Common myeloid progenitor, CD34-positive (primary cell): Measurements from ENCODE around the gene PLEKHJ1.

Experiments
- CTCF ChIA-PET: fragments of 350-600 bp; sonication (Branson Sonifier 250); formaldehyde crosslinking; loops from one replicate; lab custom pipeline; 2021; ENCODE audit warnings: antibody characterized with exemption; lab: Charles Lee
- POLR2A ChIA-PET: fragments of 350-600 bp; sonication (Branson Sonifier 250); formaldehyde crosslinking; loops from one replicate; lab custom pipeline; 2021; ENCODE audit warnings: antibody characterized with exemption; lab: Charles Lee
- DNase-seq, 3 donors: peaks; one replicate each; pipeline versions ENCODE4 v3.0.0 to v3.0.0-alpha.2; 2013
- H3K27ac ChIP-seq, 2 experiments: 1 replicate in 1 of 2; 2 replicates in 1 of 2; pipeline ENCODE4 v1.7.0; 2013; ENCODE audit warnings: inconsistent platforms in 2 of 2, low read length in 2 of 2, mild to moderate bottlenecking in 2 of 2, low read depth in 1 of 2, moderate library complexity in 1 of 2; ENCODE audit not compliant: severe bottlenecking in 2 of 2, insufficient read depth in 1 of 2, poor library complexity in 1 of 2
- H3K27me3 ChIP-seq, 5 experiments: replicated peaks in 2 of 5; 1 replicate in 3 of 5; 2 replicates in 2 of 5; pipeline versions ENCODE4 v1.6.1 to v1.7.0; 2013; ENCODE audit warnings: low read length in 4 of 5, mild to moderate bottlenecking in 2 of 5, moderate library complexity in 2 of 5, inconsistent platforms in 1 of 5; ENCODE audit not compliant: insufficient read depth in 5 of 5, control insufficient read depth in 4 of 5
- H3K36me3 ChIP-seq, 4 experiments: 1 replicate in 2 of 4; 2 replicates in 2 of 4; pipeline versions ENCODE4 v1.6.1 to v1.7.0; 2013; ENCODE audit warnings: low read length in 3 of 4, control low read depth in 1 of 4, mild to moderate bottlenecking in 1 of 4; ENCODE audit not compliant: control insufficient read depth in 4 of 4, insufficient read depth in 4 of 4
- H3K4me1 ChIP-seq, 4 experiments: 1 replicate in 3 of 4; 2 replicates in 1 of 4; pipeline versions ENCODE4 v1.6.1 to v1.7.1; 2013; ENCODE audit warnings: low read length in 3 of 4, mild to moderate bottlenecking in 3 of 4, control low read depth in 1 of 4, inconsistent platforms in 1 of 4, moderate library complexity in 1 of 4; ENCODE audit not compliant: control insufficient read depth in 4 of 4, insufficient read depth in 4 of 4; ENCODE audit errors: control extremely low read depth in 1 of 4
- H3K4me3 ChIP-seq, 7 experiments: 1 replicate in 4 of 7; 2 replicates in 3 of 7; pipeline versions ENCODE4 v1.5.1 to v1.7.0; 2013; ENCODE audit warnings: mild to moderate bottlenecking in 7 of 7, low read length in 6 of 7, moderate library complexity in 6 of 7, inconsistent platforms in 2 of 7, low read depth in 2 of 7, control low read depth in 1 of 7; ENCODE audit not compliant: insufficient read depth in 4 of 7, control insufficient read depth in 1 of 7; ENCODE audit errors: extremely low read depth in 1 of 7
- H3K9me3 ChIP-seq, 5 experiments: 1 replicate in 4 of 5; 2 replicates in 1 of 5; pipeline versions ENCODE4 v1.6.1 to v1.7.1; 2013; ENCODE audit warnings: low read length in 4 of 5, mild to moderate bottlenecking in 2 of 5, inconsistent platforms in 1 of 5, low read depth in 1 of 5, moderate library complexity in 1 of 5; ENCODE audit not compliant: control insufficient read depth in 4 of 5, insufficient read depth in 2 of 5; ENCODE audit errors: control extremely low read depth in 1 of 5
- WGBS: methylation state at CpG from one replicate; pipeline ENCODE4 v1.1.5; 2013; ENCODE audit not compliant: insufficient coverage; 5-methylcytosine and 5-hydroxymethylcytosine counted together

PLEKHJ1 gene

GRCh38 chr19:2215281-2215751 lies 20.8 kb downstream of the PLEKHJ1 start:
- DNase-seq = no peak
- Histone ChIP-seq H3K27me3 (no peaks in the 10 kb centered on the region), H3K4me1 (no peaks in the 10 kb centered on the region), H3K36me3 (peaks cover 12 to 96% (median 74%) of the 10 kb centered on the region in 4 experiments), H3K9me3 (no peaks in the 10 kb centered on the region), H3K4me3 (no peak overlapping the region), H3K27ac (no peak overlapping the region)
- WGBS = 94% methylated on average over 31 of the region's 31 CpGs
- POLR2A ChIA-PET = no interaction called here
- CTCF ChIA-PET = interaction anchor here (1.0 to 2.1 kb wide), 4 partner anchors 8 to 60 kb away, joined by 3 to 10 read pairs (median 3); no protein-coding TSS in a partner anchor

GRCh38 chr19:2214251-2214650 lies 21.9 kb downstream of the PLEKHJ1 start:
- CTCF ChIA-PET = interaction anchor here (1.0 to 2.0 kb wide), 4 partner anchors 13 to 46 kb away, joined by 3 to 5 read pairs (median 3); no protein-coding TSS in a partner anchor
- Histone ChIP-seq H3K4me1 (no peaks in the 10 kb centered on the region), H3K36me3 (peaks cover 11 to 96% (median 76%) of the 10 kb centered on the region in 4 experiments), H3K4me3 (no peak overlapping the region), H3K27ac (no peak overlapping the region), H3K27me3 (no peaks in the 10 kb centered on the region), H3K9me3 (no peaks in the 10 kb centered on the region)
- no peak for DNase-seq
- POLR2A ChIA-PET = no interaction called here
- WGBS = 99% methylated on average over 16 of the region's 17 CpGs

DNA sequence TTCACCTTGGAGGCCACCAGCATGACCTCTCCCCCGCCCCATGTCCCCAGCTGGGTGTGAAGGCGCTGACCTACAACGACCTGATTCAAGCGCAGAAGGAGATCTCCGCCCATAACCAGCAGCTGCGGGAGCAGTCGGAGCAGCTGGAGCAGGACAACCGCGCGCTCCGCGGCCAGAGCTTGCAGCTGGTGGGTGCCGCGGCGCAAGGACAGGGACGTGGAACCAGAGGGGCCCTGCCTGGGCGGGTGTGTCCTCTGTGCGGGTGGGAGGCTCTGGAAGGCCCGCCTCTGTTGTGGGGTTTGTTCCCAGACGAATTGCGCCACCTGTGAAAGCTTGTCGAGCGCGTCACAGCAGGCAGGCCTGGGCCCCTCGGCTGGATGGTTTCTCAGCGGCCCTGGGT lies 22.3 kb downstream of the PLEKHJ1 start:
- 95% methylated on average over 25 of the region's 26 CpGs for WGBS
- Histone ChIP-seq H3K36me3 (peaks cover 10 to 95% (median 77%) of the 10 kb centered on the region in 4 experiments), H3K4me1 (no peaks in the 10 kb centered on the region), H3K9me3 (no peaks in the 10 kb centered on the region), H3K27me3 (no peaks in the 10 kb centered on the region), H3K27ac (no peak overlapping the region), H3K4me3 (no peak overlapping the region)
- no peak for DNase-seq
- ChIA-PET CTCF (interaction anchor here (0.8 to 2.0 kb wide), 4 partner anchors 13 to 58 kb away, joined by 3 to 5 read pairs (median 3); no protein-coding TSS in a partner anchor), POLR2A (interaction anchor here (0.6 kb wide), 1 partner anchor 56 kb away, joined by 5 read pairs; no protein-coding TSS in a partner anchor)

DNA sequence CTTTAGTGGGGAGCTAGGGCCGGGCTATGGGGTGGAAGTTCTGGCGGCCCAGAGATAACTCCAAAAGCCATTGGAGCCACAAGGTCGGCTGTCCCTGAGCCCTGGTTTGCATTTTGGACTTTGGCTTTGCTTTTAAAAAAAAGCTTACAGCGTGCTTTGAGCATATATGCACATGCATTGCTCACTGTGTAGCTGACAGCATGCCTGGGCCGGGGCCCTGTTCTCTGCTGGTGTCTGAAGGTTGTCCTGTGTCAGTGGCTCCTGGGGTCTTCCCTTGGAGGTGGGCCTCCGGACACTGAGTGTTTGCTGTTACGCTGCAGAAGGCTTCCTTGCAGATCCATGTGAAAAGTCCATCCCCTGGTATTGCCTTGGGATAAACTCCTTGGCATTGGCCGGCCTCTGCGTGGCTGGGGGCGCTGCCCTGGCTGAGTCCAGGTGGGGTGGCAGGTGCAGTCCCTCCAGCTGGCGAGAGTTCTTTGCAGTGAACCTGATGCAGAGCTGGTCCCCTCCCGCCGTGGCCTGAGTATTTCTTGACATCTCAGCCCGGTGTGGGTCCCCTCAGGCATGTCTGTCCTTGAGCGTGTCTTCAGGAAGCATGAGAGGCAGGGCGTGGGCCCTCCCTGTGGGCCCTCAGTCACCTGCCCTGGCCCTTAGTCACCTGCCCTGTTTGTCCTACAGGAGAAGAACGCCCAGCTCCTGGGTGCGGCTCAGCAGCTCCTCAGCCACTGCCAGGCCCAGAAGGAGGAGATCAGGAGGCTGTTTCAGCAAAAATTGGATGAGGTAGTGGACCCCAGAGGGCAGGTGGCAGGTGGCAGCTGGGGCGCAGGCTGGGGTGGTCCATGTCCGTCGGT lies 23.0 kb downstream of the PLEKHJ1 start:
- no peak for DNase-seq
- Histone ChIP-seq H3K36me3 (peaks cover 10 to 98% (median 76%) of the 10 kb centered on the region in 4 experiments), H3K9me3 (no peaks in the 10 kb centered on the region), H3K27ac (no peak overlapping the region), H3K4me1 (no peaks in the 10 kb centered on the region), H3K4me3 (no peak overlapping the region), H3K27me3 (no peaks in the 10 kb centered on the region)
- ChIA-PET POLR2A (interaction anchor here (0.6 kb wide), 1 partner anchor 56 kb away, joined by 5 read pairs; no protein-coding TSS in a partner anchor), CTCF (interaction anchor here (0.8 to 2.0 kb wide), 4 partner anchors 14 to 57 kb away, joined by 3 to 5 read pairs (median 3); no protein-coding TSS in a partner anchor)
- 97% methylated on average over 15 of the region's 21 CpGs for WGBS

DNA sequence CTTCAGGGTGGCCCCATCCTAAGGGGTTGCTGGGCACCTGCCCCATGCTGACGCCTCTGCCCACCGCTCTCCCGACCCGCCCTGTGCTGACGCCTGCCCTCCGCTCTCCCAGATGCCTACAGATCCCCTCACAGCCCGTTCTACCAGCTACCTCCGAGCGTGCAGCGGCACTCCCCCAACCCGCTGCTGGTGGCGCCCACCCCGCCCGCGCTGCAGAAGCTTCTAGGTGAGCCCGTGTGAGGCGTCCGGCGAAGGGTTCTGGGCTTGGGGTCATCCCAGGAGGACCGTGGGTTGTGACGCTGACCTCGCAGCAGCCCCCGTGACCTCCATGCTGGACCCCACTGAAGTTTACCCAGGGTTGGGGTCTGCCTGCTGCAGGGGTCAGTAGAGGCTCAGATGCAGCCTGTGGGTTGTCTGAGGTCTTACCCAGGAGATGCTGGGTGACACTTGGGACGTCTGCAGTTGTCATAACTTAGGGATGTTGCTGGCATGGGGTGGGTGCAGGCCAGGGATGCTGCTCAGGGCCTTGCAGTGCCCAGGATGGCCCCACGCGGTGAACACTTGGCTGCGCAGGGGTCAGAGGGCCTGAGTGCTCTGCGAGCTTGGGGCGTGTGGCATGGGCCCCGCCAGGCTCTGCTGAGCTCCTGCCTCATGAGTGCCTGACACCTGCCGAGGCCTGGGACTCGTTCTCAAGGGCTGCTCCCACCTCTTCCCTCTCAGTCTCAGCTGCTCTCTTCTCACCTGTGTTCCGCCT lies 25.0 kb downstream of the PLEKHJ1 start:
- Histone ChIP-seq H3K4me3 (no peak overlapping the region), H3K9me3 (no peaks in the 10 kb centered on the region), H3K4me1 (no peaks in the 10 kb centered on the region), H3K36me3 (peaks cover 5 to 94% (median 74%) of the 10 kb centered on the region in 4 experiments), H3K27ac (no peak overlapping the region), H3K27me3 (no peaks in the 10 kb centered on the region)
- ChIA-PET CTCF (no interaction called here), POLR2A (no interaction called here)
- no peak for DNase-seq
- 99% methylated on average over 33 of the region's 33 CpGs for WGBS

GRCh38 chr19:2210206-2210605 lies 25.9 kb downstream of the PLEKHJ1 start:
- Histone ChIP-seq H3K27me3 (no peaks in the 10 kb centered on the region), H3K4me1 (no peaks in the 10 kb centered on the region), H3K4me3 (no peak overlapping the region), H3K27ac (no peak overlapping the region), H3K9me3 (no peaks in the 10 kb centered on the region), H3K36me3 (peaks cover 3 to 87% (median 68%) of the 10 kb centered on the region in 4 experiments)
- DNase-seq = no peak
- 93% methylated on average over 13 of the region's 21 CpGs for WGBS
- ChIA-PET CTCF (no interaction called here), POLR2A (no interaction called here)
